HG03095 (cell line): ENCODE measurements around the gene UNC79.

Experiments used
- ATAC-seq: cut with Tn5 transposase; IDR thresholded peaks from one replicate; pipeline ENCODE4 v1.9.1; 2021; ENCODE audit warnings: moderate library complexity; ENCODE audit not compliant: unreplicated experiment

UNC79 gene

DNA sequence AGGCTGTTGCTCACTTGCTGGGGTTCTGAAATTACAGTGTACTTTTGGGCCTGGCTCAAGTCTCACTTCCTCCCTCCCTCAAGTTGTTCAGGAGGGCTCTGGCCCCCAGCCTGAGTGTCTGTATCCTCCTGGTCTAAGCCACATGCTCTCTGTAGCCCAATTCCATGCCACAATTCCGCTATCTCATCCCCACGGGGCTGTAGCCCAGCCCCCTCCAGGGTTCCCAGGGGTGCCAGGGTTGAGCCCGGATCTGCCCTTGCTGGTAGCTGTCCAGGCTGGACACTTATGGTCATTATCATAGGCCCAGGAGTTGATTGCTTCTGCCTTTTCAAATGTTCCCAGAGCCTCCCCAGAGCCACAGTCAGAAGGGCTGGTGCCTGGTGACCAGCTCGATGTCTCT lies 292.3 kb downstream of the UNC79 start:
- ATAC-seq: no peak

DNA sequence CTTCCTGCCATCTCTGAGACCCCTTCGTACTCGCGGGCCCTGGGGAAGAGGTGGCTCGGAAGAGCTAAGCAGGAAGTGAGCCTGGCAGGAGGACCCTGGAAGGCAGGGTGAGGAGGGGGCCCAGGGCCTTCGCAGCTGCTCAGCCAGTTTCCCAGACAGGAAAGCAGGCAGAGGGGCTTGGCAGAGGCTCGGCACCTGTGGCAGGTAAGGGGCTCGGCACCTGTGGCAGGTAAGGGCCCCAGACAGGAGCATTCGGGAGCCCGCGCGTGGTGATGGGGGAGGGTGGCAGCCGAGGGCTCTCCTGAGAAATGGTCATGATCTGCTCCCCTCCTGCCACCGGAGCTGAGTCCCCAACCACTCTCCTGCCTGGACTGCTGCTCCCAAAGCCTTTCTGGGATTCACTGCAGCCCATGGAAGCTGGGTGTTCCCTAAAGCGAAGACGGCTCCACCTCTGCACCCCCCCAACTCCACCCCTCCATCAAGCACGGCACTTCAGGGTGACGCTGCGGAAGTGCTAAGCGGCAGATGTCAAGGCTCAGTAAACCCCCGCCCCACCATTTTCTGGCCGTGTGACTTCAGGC lies 294.4 kb downstream of the UNC79 start:
- ATAC-seq: no peak

DNA sequence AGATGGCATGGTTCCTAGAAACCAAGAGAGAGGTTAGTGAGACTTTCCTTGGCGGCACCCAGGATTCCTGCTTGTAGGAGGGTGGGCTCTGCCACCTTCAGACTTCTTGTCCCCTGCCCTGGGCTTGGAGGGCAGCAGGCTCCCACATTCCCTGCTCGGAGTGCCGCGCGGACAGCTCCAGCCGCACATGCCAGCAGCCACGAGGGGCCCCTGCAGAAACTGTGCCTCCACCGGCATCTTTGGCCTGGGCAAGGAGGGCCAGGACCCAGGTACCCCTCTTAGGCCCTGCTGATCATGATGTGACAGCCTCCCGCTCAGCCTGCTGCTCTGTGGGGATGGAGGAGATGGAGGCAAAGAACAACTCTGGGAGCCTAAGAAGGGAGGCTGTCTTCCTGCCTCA lies 295.3 kb downstream of the UNC79 start:
- no peak for ATAC-seq

- no peak for ATAC-seq
Measured at GRCh38 chr14:93727039-93727740, 296.5 kb downstream of the UNC79 start.

DNA sequence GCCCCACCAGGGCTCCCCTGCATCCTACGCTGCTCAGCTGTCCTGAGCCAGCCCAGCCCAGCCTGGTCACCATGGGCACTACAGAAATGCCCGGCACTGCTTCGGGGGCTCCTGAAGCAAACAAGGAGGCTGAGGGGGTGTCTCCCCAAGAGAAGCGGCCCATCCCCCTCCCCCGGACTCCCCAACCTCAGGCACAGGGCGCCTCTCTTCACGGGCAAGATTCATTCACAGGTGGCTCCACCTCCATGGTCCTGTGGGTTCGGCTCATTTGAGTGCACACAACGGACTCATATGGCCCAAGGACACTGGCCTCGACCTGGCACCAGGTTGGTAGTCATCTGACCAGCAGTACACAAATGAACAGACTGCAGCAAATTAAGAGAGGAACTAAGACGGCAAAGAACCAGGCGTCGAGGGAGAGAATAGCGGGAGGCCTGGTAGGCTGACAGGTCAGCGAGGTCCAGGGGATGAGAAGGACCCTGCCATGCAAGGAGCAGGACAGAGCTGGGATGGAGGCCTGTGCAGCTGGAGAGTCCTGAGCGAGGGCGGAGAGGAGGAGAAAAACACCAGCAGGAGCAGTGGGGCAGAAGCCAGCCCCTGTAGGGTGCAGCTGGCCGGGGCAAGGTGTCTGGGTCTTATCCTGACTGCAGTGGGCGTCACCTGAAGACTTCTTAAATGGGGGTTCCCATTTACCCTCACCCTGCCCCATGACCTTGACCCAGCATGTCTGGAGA lies 297.3 kb downstream of the UNC79 start:
- ATAC-seq: no peak

DNA sequence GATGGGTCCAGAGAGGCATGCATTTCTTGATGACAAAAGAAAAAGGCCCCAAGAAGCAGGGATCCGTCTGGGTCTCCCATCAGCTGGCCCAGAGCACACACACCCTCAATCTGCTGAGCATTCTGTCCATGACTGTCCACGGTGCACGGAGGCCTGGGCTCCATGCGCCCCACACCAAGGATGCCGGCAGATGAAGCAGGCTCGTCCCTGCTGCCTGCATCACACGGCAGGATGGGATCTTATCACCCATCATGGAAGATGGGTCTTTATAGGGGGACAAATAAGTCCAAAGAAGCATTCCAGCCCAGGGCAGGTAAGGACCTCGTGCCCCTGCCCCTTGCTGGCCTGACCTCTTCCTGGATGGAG lies 297.9 kb downstream of the UNC79 start:
- ATAC-seq: no peak

DNA sequence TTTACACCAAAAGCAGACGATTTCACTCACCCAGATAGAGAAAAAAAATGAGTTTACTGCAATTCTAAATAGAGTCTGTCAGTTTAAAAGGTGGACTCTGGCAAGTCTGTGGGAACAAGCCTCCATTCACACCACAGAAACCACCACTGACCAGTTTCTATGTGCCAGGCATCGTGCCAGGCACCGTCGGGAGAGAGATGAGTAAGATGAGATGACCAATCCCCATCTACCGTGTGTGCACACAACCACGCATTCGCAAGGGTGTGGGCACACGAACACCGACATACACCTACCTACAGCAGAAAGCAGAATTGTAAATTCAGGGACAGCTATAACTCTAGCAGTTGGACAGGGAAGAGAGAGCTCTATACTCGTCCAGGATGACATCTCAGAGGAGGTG lies 299.3 kb downstream of the UNC79 start:
- ATAC-seq: no peak

DNA sequence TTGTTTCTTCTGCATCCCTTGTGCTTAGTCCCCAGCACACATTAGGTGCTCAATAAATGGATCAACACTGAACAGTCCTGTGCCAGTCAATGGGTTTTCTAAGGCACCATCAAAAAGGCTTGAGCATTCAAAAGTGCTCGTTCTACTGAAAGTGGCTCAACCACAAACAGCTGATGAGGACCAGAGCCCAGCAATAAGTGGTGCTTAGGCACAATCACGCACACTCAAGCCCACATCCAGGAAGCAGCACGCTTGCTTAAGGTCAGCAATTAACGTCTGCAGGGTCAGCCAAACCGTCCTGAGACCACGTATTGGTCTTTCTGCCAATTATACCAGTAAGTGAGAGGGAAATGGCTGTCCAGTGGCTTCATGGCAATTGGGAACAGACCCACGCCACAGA lies 301.0 kb downstream of the UNC79 start:
- no peak for ATAC-seq

- no peak for ATAC-seq
Measured at GRCh38 chr14:93732524-93732923, 301.8 kb downstream of the UNC79 start.

GRCh38 chr14:93733231-93733630 lies 302.5 kb downstream of the UNC79 start:
- ATAC-seq: no peak

GRCh38 chr14:93733631-93734030 lies 302.9 kb downstream of the UNC79 start:
- no peak for ATAC-seq

GRCh38 chr14:93734086-93734822 lies 303.5 kb downstream of the UNC79 start:
- ATAC-seq: no peak

DNA sequence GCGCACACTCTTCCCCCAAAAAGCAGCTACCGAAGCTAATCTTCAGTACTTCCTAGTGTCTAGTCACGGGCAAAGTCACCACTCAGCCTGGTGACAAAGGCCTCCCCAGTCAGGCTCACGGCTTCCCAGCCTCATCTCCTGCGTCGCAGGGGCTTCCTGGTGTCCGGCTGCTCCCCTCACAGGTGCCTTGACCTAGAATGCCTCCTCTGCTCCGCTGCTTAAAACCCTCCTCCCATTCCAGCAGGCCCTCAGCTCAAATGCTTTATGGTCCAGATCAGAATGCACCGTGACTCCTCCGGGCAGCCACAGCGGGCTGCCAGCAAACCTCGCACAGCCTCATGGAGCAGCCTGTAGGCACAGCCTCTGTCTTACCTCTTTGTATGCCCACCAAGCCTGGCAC lies 304.5 kb downstream of the UNC79 start:
- no peak for ATAC-seq

- no peak for ATAC-seq
Measured at GRCh38 chr14:93736378-93737014, 305.8 kb downstream of the UNC79 start.

GRCh38 chr14:93737634-93738033 lies 306.9 kb downstream of the UNC79 start:
- ATAC-seq: no peak

- no peak for ATAC-seq
Measured at GRCh38 chr14:93741556-93742230, 311.0 kb downstream of the UNC79 start.

- no peak for ATAC-seq
Measured at GRCh38 chr14:93742761-93743160, 312.0 kb downstream of the UNC79 start.

DNA sequence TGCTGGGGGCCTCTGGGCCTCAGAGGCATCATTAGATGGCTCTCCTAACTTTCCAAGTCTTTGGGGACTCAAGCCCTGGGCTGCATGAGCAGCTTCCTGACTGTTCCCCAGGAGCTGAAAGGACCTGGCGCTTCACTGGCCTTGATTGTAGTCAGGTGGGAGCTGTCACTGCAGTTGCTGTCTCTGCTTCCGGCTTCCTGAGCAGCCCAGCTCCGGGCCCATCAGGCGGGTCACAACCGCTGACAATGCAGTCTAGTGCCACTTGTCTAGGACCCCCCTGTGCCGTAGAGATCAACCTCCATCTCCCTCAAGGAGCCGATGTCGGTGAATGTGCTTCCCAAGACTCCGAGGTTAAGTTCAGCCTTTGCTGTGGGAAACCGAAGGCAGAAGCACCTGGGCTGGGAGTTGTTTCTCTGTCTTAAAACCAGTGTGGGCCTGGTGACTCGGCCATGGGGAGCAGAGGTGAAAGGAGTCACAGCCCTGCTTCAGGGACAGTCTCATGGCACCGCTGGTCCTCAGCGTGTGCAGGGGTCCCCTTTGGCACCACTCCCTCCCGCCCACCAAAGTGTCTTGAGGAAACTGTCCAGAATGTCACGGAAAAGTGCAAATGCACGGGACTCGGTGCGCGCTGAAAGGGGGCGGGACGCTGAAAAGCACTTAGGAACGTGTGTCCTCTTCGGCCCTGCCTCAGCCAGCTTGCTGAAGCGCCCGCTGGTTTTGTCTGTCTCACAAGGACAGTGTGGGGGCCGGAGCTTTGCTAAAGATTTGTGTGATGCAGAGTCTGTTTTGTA lies 312.7 kb downstream of the UNC79 start:
- no peak for ATAC-seq

DNA sequence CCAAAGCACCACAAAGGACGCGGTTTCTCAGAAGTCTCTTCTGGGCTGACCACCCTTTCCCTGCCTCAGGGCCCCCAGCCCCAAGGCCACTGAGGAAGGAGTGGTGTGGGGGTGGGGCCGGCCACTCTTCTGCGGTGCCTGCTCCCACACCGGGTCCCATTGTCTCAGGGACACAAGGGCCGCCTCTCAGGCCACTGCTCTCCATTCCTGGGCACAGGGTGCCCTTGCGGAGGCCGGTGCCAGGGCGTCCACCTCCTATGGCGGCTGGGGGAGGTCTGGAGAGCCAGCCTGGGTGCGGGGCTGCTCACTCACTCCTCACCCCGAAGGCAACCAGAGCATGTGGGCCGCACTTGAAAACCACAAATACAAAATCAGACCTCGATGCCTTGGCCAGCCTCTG lies 313.4 kb downstream of the UNC79 start:
- no peak for ATAC-seq

GRCh38 chr14:93744876-93745275 lies 314.1 kb downstream of the UNC79 start:
- no peak for ATAC-seq
